A549 (cell line): ENCODE results near the gene KCNK17. TPM values are rescaled to one million over a fixed set of nuclear protein-coding genes. Genes with fewer than 3 reads are reported as not detected.
A peak's percentile ranks its signal among the peaks of the same experiment; 100 is the strongest.

Source experiments
- ATAC-seq, 2 experiments: fragments of 200-7000 bp in 1 of 2; fragments of >200 bp in 1 of 2; cut with Nextera tagmentation in 1 of 2; cut with Tn5 transposase in 1 of 2; 3 replicates each; pipeline versions ENCODE4 v1.8.0 to v1.9.1; 2018 to 2020; ENCODE audit warnings: mild to moderate bottlenecking in 1 of 2, moderate library complexity in 1 of 2
- CTCF ChIA-PET: fragments of 300-600 bp; sonication (Branson Sonifier 250); formaldehyde crosslinking; extraction: SDS; loops from one replicate; lab custom pipeline; 2021; ENCODE audit warnings: antibody characterized with exemption, inconsistent platforms; lab: Yijun Ruan, JAX
- POLR2A ChIA-PET: fragments of 350-600 bp; formaldehyde crosslinking; extraction: SDS; loops from one replicate; lab custom pipeline; 2021; ENCODE audit warnings: antibody characterized with exemption, inconsistent platforms; lab: Yijun Ruan, JAX
- DNase-seq, 2 experiments: peaks; one replicate each; pipeline versions ENCODE4 v3.0.0 to v3.0.0-alpha.2; 2011 to 2016; ENCODE audit warnings: low read depth in 1 of 2, low spot score in 1 of 2
- FAIRE-seq: peaks from 2 replicates; lab custom pipeline; 2011; peaks lifted over from hg19 to GRCh38; lab: Jason Lieb, UNC
- H3K27ac ChIP-seq, 2 experiments: fragments of >200 bp; sonication (Bioruptor Twin); formaldehyde crosslinking; 3 replicates each; pipeline ENCODE4 v1.5.1; 2016 to 2017
- H3K4me1 ChIP-seq: fragments of >200 bp; sonication (Bioruptor Twin); formaldehyde crosslinking; 3 replicates; pipeline ENCODE4 v1.6.1; 2016
- H3K4me2 ChIP-seq: fragments of >200 bp; sonication (Bioruptor Twin); formaldehyde crosslinking; 3 replicates; pipeline ENCODE4 v1.6.1; 2016
- H3K4me3 ChIP-seq: fragments of >200 bp; sonication (Bioruptor Twin); formaldehyde crosslinking; 3 replicates; pipeline ENCODE4 v1.5.1; 2016
- H3K9me3 ChIP-seq: fragments of >200 bp; sonication (Bioruptor Twin); formaldehyde crosslinking; 3 replicates; pipeline ENCODE4 v1.6.1; 2016
- BHLHE40 ChIP-seq: IDR thresholded peaks from 2 replicates; pipeline ENCODE4 v1.6.1; 2012; ENCODE audit warnings: low read depth, low read length, inconsistent platforms
- EHF ChIP-seq: fragments of 250-450 bp; sonication (Bioruptor Pico); IDR thresholded peaks from 2 replicates; pipeline ENCODE4 v1.5.0; 2020; ENCODE audit warnings: mild to moderate bottlenecking
- EHMT2 ChIP-seq: fragments of 200-600 bp; sonication (generic); IDR thresholded peaks from 2 replicates; pipeline ENCODE4 v1.6.1; 2016; ENCODE audit warnings: antibody characterized with exemption, low read depth, mild to moderate bottlenecking, moderate library complexity
- EP300 ChIP-seq, 2 experiments: fragments of >200 bp; sonication (Bioruptor Twin); formaldehyde crosslinking; IDR thresholded peaks; 2 replicates in 1 of 2; 3 replicates in 1 of 2; pipeline ENCODE4 v1.6.1; 2016 to 2017
- ESRRA ChIP-seq: fragments of 150-350 bp; IDR thresholded peaks from 2 replicates; pipeline ENCODE4 v1.6.1; 2014; ENCODE audit warnings: mild to moderate bottlenecking, low read length, borderline replicate concordance
- FOXS1 ChIP-seq: fragments of 250-450 bp; sonication (Bioruptor Pico); IDR thresholded peaks from 2 replicates; pipeline ENCODE4 v1.5.0; 2020; ENCODE audit warnings: mild to moderate bottlenecking, moderate library complexity
- GATA3 ChIP-seq: IDR thresholded peaks from 2 replicates; pipeline ENCODE4 v1.6.1; 2012; ENCODE audit warnings: borderline replicate concordance
- HDAC2 ChIP-seq: fragments of 200-600 bp; sonication (generic); IDR thresholded peaks from 2 replicates; pipeline ENCODE4 v1.6.1; 2016
- HEYL ChIP-seq: fragments of 250-450 bp; sonication (Bioruptor Pico); IDR thresholded peaks from 2 replicates; pipeline ENCODE4 v1.8.0; 2021; ENCODE audit warnings: mild to moderate bottlenecking, moderate library complexity
- HOXB13 ChIP-seq: fragments of 250-450 bp; sonication (Bioruptor Pico); IDR thresholded peaks from 2 replicates; pipeline ENCODE4 v1.5.0; 2020; ENCODE audit warnings: low read depth, mild to moderate bottlenecking, moderate library complexity
- JUN ChIP-seq, 2 experiments: fragments of >200 bp; sonication (Bioruptor Twin); formaldehyde crosslinking; IDR thresholded peaks; 2 replicates in 1 of 2; 3 replicates in 1 of 2; pipeline ENCODE4 v1.6.1; 2016 to 2017
- JUNB ChIP-seq: fragments of >200 bp; sonication (Bioruptor Twin); formaldehyde crosslinking; IDR thresholded peaks from 2 replicates; pipeline ENCODE4 v1.6.1; 2016
- MYC ChIP-seq: IDR thresholded peaks from 2 replicates; pipeline ENCODE4 v1.6.1; 2012; ENCODE audit warnings: mild to moderate bottlenecking, inconsistent platforms, low read length, improper control_type of control experiment, borderline replicate concordance
- NFE2L2 ChIP-seq: fragments of 150-350 bp; conservative IDR thresholded peaks from 2 replicates; pipeline ENCODE4 v1.6.1; 2014; ENCODE audit warnings: low read length
- RAD21 ChIP-seq, 2 experiments: fragments of >200 bp in 1 of 2; sonication (Bioruptor Twin) in 1 of 2; formaldehyde crosslinking in 1 of 2; IDR thresholded peaks in 1 of 2; conservative IDR thresholded peaks in 1 of 2; 2 replicates in 1 of 2; 3 replicates in 1 of 2; pipeline ENCODE4 v1.6.1; 2012 to 2018; ENCODE audit warnings: inconsistent platforms in 1 of 2
- RCOR1 ChIP-seq: fragments of 150-350 bp; IDR thresholded peaks from 2 replicates; pipeline ENCODE4 v1.6.1; 2014; ENCODE audit warnings: antibody characterized with exemption, low read length, low read depth
- RNF2 ChIP-seq: fragments of 200-600 bp; sonication (generic); IDR thresholded peaks from 2 replicates; pipeline ENCODE4 v1.6.1; 2016; ENCODE audit warnings: low read depth, mild to moderate bottlenecking, antibody characterized with exemption, moderate library complexity, borderline replicate concordance
- TFCP2L1 ChIP-seq: fragments of 250-450 bp; sonication (Bioruptor Pico); IDR thresholded peaks from 2 replicates; pipeline ENCODE4 v1.5.0; 2021; ENCODE audit warnings: mild to moderate bottlenecking
- ZNF302 ChIP-seq: fragments of 250-450 bp; sonication (Bioruptor Pico); IDR thresholded peaks from 2 replicates; pipeline ENCODE4 v1.9.0; 2021; ENCODE audit warnings: inconsistent platforms, mild to moderate bottlenecking, moderate library complexity
- ZSCAN20 ChIP-seq: fragments of 250-450 bp; sonication (Bioruptor Pico); IDR thresholded peaks from 2 replicates; pipeline ENCODE4 v1.8.0; 2022; ENCODE audit warnings: mild to moderate bottlenecking, moderate library complexity
- WGBS: methylation state at CpG from one replicate; pipeline ENCODE4 v1.1.6; 2017; ENCODE audit errors: missing lambda C conversion rate; 5-methylcytosine and 5-hydroxymethylcytosine counted together
- polyA plus RNA-seq, 4 experiments: library from polyadenylated mRNA; depleted of rRNA in 3 of 4; stranded (reverse); fragments of >200 nt; fragmentation: RNase III in 1 of 4; extraction: RNeasy Plus Mini Kit Qiagen cat#74134 plus additional on column Dnase treatment in 1 of 4; gene quantifications; 2 replicates in 3 of 4; 3 replicates in 1 of 4; pipeline ENCODE4 v1.2.3, GENCODE V29; 2011 to 2017
- TF ChIP-seq, protein P1 (sequence below): fragments of 450-650 bp; IDR thresholded peaks from 2 replicates; pipeline ENCODE4 v1.6.1; 2014; ENCODE audit warnings: antibody characterized with exemption
- TF ChIP-seq, protein P2 (sequence below): fragments of >200 bp; sonication (Bioruptor Twin); formaldehyde crosslinking; IDR thresholded peaks from 3 replicates; pipeline ENCODE4 v1.6.1; 2016
- TF ChIP-seq, protein P3 (sequence below): fragments of >200 bp; sonication (Bioruptor Twin); formaldehyde crosslinking; IDR thresholded peaks from 2 replicates; pipeline ENCODE4 v1.6.1; 2016
- TF ChIP-seq, protein P4 (sequence below): IDR thresholded peaks from 2 replicates; pipeline ENCODE4 v1.6.1; 2012; ENCODE audit warnings: low read depth, borderline replicate concordance

The KCNK17 gene
- polyA plus RNA-seq, 2 of the 4 experiments (the other 2 are of a cell fraction): not detected

DNA sequence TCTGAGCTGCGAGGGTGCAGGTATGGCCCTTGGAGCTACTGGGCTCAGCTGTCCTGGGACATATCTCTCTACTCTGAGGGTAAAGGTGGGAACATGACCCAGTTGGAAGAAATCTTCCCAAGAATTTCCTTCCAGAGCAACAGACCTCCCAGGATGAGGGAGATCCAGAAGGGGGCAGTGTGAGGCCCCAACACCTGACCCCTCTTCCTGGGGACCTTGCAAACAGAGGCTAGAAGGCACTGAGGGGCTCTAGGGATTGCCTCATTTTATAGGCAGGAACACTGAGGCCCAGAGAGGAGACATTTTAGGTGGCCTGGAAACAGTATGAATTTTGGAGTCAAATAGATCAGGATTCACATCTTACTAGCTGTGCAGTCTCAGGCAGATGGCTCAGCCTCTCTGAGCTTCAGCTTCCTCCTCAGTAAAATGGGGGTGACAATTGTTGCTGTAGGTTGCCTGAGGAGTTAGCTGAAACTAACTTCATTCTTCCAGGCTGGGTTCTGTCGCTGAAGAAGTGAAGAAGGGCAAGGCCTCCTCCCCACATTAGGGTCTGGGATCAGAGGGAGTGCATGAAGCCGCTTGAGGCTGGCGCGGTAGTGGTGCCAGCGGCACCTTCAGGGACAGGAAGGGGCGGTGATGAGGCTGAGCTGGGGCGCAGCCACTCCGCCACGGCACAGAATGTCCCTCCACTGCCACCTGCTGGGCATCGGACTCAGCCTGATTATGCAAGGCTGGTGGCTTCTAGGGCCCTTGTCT lies 11.4 kb downstream of the KCNK17 start (continued):
- no peak for TF ChIP-seq HEYL (CRISPR knock-in tag)
- TF ChIP-seq JUNB: no peak

DNA sequence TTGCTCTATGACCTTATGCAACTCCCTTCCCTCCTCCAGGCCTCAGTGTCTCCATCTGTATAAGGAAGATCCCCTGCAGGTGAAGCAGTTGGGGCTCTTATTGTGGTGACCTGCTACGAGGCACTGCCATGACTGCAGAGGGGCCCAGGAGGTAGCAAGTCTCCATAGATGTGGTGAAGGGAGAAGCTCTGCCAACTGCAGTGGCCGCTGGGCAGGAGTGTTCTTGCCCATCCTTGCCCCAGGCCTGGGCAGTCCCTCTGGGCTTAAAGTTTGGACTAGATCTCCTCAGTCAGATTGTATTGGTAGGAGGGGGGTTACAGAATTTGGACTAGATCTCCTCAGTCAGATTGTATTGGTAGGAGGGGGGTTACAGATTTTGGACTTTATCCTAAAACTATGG lies 12.2 kb downstream of the KCNK17 start:
- FAIRE-seq (no peak), ATAC-seq (no peak)
- POLR2A ChIA-PET: no interaction called here

DNA sequence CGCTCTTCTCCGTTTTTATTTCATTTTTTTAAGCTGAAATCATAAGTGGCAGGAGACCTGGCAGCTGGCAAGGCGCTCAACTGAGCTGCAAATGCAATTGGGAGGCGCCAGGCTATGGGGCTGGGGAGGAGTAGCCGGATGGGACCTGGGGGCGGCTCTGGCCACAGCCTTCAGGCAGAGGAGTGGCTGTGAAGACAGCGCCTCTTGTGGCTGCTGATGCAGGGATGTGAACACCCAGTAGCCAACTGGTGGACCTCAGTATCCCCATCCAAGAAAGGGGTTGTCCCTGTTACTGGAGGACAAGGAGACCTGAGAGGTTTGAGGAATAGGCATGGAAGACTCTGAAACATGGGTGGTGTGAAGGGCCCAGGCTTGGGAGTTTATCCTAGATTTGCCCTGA lies 12.6 kb downstream of the KCNK17 start:
- WGBS: 79% methylated on average over 6 of the region's 7 CpGs
- ATAC-seq (peak in 1 of 2 experiments; percentile 67; a peak in 3 of 6 replicates), FAIRE-seq (no peak), DNase-seq (peak in 1 of 2 experiments; percentile 13)
- Histone ChIP-seq H3K4me2 (no peak overlapping the region), H3K4me3 (no peak overlapping the region), H3K4me1 (0 out of 3 replicates have a peak, but pooled peaks cover 3% of the 10 kb centered on the region), H3K27ac (no peak overlapping the region), H3K9me3 (no peaks in the 10 kb centered on the region)
- POLR2A ChIA-PET: no interaction called here
- TF ChIP-seq, protein P1, sequence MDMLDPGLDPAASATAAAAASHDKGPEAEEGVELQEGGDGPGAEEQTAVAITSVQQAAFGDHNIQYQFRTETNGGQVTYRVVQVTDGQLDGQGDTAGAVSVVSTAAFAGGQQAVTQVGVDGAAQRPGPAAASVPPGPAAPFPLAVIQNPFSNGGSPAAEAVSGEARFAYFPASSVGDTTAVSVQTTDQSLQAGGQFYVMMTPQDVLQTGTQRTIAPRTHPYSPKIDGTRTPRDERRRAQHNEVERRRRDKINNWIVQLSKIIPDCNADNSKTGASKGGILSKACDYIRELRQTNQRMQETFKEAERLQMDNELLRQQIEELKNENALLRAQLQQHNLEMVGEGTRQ: no peak
- no peak for TF ChIP-seq GATA3
- TF ChIP-seq MYC: no peak
- TF ChIP-seq RAD21 (conservative IDR thresholded peaks at IDR 0.05 in 1 of 2, IDR thresholded peaks at IDR 0.05 in 1 of 2): 0 out of 5 replicates have a peak, but pooled peaks of 1 of the 2 experiments have one; percentile 10
- CTCF ChIA-PET: interaction anchor here (1.4 to 10.4 kb wide), 6 partner anchors 8 to 328 kb away, joined by 3 to 171 read pairs (median 16); no protein-coding TSS in a partner anchor

More for the DNA sequence above, 12.2 kb downstream of the KCNK17 start:
- Histone ChIP-seq H3K4me2 (no peak overlapping the region), H3K4me3 (no peak overlapping the region), H3K4me1 (0 out of 3 replicates have a peak, but pooled peaks cover 3% of the 10 kb centered on the region), H3K27ac (no peak overlapping the region), H3K9me3 (no peaks in the 10 kb centered on the region)
- CTCF ChIA-PET: interaction anchor here (1.0 to 10.4 kb wide), 13 partner anchors 8 to 430 kb away, joined by 3 to 171 read pairs (median 5); no protein-coding TSS in a partner anchor
- no peak for TF ChIP-seq ZSCAN20 (CRISPR knock-in tag)
- TF ChIP-seq NFE2L2: no peak
- no peak for TF ChIP-seq HOXB13 (CRISPR knock-in tag)
- TF ChIP-seq EP300 (IDR thresholded peaks at IDR 0.05): no peak
- TF ChIP-seq HDAC2: no peak
- TF ChIP-seq ZNF302 (CRISPR knock-in tag): no peak
- TF ChIP-seq JUN (IDR thresholded peaks at IDR 0.05): no peak
- TF ChIP-seq, protein P2, sequence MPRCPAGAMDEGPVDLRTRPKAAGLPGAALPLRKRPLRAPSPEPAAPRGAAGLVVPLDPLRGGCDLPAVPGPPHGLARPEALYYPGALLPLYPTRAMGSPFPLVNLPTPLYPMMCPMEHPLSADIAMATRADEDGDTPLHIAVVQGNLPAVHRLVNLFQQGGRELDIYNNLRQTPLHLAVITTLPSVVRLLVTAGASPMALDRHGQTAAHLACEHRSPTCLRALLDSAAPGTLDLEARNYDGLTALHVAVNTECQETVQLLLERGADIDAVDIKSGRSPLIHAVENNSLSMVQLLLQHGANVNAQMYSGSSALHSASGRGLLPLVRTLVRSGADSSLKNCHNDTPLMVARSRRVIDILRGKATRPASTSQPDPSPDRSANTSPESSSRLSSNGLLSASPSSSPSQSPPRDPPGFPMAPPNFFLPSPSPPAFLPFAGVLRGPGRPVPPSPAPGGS: no peak
- no peak for TF ChIP-seq BHLHE40
- no peak for DNase-seq
- 46% methylated on average over 2 of the region's 2 CpGs for WGBS

DNA sequence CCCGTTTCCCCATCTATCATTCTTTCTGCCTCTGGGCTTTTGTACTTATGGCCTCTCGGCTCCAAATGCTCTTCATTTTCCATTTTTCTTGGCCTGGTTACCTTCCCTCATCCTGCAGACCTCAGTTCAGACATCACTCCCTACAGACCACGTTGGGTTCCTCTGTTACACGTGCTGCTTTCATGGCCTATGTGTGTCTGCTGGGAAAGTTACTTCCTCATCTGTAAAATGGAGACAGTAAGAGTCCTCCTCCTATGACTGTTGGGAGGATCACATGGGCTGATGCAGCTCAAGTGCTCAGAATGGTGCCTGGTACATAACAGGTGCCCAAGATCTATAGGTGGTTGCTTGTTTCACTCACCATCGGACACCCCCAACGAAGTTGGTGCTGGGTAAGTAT lies 13.5 kb downstream of the KCNK17 start:
- 53% methylated on average over 6 of the region's 6 CpGs for WGBS
- no peak overlapping the region for H3K4me3 ChIP-seq
- H3K4me1 ChIP-seq: 0 out of 3 replicates have a peak, but pooled peaks cover 3% of the 10 kb centered on the region
- TF ChIP-seq EHF (CRISPR knock-in tag) (no peak), EHMT2 (no peak), NFE2L2 (no peak), ZNF302 (CRISPR knock-in tag) (no peak), RCOR1 (no peak), FOXS1 (CRISPR knock-in tag) (no peak), RNF2 (no peak), GATA3 (no peak), TFCP2L1 (CRISPR knock-in tag) (no peak), EP300 (IDR thresholded peaks at IDR 0.05) (no peak), ESRRA (no peak)
- TF ChIP-seq, protein P3, sequence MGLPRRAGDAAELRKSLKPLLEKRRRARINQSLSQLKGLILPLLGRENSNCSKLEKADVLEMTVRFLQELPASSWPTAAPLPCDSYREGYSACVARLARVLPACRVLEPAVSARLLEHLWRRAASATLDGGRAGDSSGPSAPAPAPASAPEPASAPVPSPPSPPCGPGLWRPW: no peak
- TF ChIP-seq, protein P4, sequence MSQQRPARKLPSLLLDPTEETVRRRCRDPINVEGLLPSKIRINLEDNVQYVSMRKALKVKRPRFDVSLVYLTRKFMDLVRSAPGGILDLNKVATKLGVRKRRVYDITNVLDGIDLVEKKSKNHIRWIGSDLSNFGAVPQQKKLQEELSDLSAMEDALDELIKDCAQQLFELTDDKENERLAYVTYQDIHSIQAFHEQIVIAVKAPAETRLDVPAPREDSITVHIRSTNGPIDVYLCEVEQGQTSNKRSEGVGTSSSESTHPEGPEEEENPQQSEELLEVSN: no peak
- CTCF ChIA-PET: interaction anchor here (1.1 to 10.4 kb wide), 5 partner anchors 9 to 430 kb away, joined by 3 to 171 read pairs (median 17); no protein-coding TSS in a partner anchor
- DNase-seq: no peak
- H3K27ac ChIP-seq: no peak overlapping the region
- no peak for ATAC-seq
- POLR2A ChIA-PET: no interaction called here
- FAIRE-seq: no peak
- H3K9me3 ChIP-seq: no peaks in the 10 kb centered on the region
- H3K4me2 ChIP-seq: no peak overlapping the region
